ENCODE measurements around the gene PRDM2.

PRDM2 gene

GRCh38 chr1:13812456-13813397 is 112.7 kb downstream of the PRDM2 start:
- DNase-seq (ENCODE audit: low read depth in 2 of 2, low spot score in 1 of 2), result no peak

DNA sequence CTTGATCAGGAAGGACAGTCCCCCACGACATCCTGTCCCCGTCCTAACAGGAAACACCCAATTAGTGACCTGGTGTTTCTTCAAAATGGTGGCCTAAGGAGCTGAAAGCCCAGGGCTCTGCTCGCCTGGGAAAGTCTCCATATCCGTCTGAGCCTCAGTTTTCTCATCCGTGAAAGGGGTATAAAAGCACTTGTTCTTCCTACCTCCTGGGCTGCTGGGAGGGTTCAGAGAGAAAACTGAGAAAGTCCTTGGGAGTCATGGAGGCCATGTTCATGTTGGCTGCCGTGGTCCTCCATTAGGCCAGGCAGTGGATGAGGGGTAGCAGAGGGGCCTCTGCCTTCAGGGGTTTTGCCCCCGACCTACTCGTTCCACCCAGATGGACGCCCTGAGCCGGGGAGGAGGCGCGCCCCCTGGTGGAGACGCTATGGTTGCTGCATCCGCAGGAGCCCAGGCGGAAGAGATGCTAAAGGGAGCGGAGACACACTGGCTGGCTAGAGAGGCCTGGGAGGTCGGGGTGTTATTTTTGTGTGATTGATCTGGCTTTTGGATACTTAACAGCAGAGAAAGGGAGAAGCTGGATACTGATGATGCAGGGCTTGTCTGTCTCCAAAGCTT is 113.5 kb downstream of the PRDM2 start:
- peak; percentile 9 to 17 for DNase-seq (ENCODE audit: low read depth in 2 of 2, low spot score in 1 of 2)

GRCh38 chr1:13814131-13814530 is 114.1 kb downstream of the PRDM2 start:
- DNase-seq (ENCODE audit: low read depth in 2 of 2, low spot score in 1 of 2), result no peak

- no peak for DNase-seq (ENCODE audit: low read depth in 2 of 2, low spot score in 1 of 2)
These were observed 116.2 kb downstream of the PRDM2 start for GRCh38 chr1:13816016-13816760.

DNA sequence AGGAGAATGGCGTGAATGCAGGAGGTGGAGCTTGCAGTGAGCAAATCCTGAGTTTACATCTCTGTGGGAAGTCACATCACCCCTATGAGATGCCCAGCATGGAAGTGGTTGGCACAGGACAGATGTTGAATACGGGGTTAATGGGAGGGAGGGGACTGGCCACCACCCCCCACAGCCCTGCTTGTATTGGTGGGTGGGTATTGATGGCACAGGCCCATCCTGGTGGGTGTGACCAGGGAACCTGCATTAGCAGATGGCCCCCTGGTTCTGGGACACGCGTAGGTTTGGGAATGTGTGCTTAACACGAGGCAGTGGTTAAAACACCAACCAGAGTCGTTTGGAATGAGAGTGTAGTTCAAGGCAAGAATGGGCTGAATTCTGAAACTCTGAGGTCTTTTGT is 117.9 kb downstream of the PRDM2 start:
- no peak for DNase-seq (ENCODE audit: low read depth in 2 of 2, low spot score in 1 of 2)

DNA sequence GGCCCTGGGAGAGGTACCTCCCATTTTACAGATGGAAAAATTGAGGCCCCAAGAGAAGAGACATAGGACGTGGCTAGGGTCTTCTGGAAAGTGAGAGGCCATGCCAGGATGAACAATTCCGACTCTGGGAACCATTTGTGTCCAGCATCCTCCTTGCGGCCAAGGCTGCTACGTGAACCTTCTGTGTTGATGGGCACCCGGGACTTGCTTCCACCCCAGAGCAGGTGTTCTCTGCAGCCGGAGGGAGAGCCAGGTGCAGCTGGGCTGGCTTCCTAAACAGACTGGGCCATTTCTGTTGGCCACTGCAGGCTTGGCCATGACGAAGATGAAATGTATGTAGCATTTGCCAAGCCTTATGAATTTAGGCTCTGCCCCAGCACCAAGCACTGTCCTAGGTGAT is 118.9 kb downstream of the PRDM2 start:
- DNase-seq (ENCODE audit: low read depth in 2 of 2, low spot score in 1 of 2), result no peak

DNA sequence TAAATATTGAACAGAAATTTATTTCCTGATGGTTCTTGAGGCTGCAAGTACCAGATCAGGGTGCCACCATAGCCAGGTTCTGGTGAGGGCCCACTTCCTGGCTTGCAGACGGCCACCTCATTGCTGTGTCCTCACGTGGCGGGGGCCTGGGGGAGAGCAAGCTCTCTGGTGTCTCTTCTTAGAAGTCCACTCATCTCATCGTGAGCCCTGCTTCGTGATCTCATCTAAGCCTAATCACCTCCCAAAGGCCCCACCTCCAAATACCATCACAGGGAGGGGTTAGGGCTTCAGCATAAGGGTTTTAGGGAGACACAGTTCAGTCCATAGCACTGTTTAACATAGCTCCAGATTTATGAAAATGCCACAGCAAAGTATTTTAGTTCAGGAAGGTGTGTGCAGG is 119.7 kb downstream of the PRDM2 start:
- no peak for DNase-seq (ENCODE audit: low read depth in 2 of 2, low spot score in 1 of 2)

- DNase-seq (ENCODE audit: low read depth in 2 of 2, low spot score in 1 of 2), result no peak
These were observed 120.1 kb downstream of the PRDM2 start for GRCh38 chr1:13820055-13820454.

- no peak for DNase-seq (ENCODE audit: low read depth in 2 of 2, low spot score in 1 of 2)
These were observed 120.5 kb downstream of the PRDM2 start for GRCh38 chr1:13820456-13820855.

DNA sequence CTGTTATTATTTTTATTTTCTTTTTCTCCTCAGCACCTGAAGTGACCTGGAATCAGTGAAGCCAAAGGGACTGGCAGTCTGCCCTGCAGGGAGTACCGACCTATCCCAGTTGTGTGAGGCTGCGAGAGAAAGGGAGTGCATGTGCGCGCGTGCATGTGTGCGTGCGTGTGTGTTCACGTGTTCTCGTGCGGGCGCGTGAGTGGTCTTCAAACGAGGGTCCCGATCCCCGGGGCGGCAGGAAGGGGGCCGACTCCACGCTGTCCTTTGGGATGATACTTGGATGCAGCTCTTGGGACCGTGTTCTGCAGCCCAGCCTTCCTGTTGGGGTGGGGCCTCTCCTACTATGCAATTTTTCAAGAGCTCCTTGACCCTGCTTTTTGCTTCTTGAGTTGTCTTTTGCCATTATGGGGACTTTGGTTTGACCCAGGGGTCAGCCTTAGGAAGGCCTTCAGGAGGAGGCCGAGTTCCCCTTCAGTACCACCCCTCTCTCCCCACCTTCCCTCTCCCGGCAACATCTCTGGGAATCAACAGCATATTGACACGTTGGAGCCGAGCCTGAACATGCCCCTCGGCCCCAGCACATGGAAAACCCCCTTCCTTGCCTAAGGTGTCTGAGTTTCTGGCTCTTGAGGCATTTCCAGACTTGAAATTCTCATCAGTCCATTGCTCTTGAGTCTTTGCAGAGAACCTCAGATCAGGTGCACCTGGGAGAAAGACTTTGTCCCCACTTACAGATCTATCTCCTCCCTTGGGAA is 123.3 kb downstream of the PRDM2 start:
- no peak for DNase-seq (ENCODE audit: low read depth in 2 of 2, low spot score in 1 of 2)

- no peak for DNase-seq (ENCODE audit: low read depth in 2 of 2, low spot score in 1 of 2)
These were observed 123.9 kb downstream of the PRDM2 start for GRCh38 chr1:13823936-13824335.

DNA sequence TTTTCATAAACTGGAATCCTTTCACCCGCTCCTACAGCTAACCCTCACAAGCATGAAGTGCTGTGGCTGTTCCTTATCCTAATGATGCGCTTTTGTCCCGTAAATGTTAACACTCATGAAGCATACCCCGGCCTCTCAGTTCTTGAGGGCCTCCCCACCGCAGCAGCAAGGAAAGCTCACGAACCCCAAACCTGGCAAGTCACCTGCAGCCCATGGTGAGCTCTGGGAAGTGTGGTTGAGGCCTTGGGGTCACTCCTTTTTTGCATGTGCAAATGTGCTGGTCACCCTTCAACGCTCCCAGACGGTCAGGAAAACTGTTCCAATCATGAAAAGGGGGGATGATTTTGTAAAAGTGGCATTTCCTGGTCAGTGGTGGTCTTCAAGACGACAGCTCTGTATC is 124.6 kb downstream of the PRDM2 start:
- DNase-seq (ENCODE audit: low read depth in 2 of 2, low spot score in 1 of 2), result no peak

DNA sequence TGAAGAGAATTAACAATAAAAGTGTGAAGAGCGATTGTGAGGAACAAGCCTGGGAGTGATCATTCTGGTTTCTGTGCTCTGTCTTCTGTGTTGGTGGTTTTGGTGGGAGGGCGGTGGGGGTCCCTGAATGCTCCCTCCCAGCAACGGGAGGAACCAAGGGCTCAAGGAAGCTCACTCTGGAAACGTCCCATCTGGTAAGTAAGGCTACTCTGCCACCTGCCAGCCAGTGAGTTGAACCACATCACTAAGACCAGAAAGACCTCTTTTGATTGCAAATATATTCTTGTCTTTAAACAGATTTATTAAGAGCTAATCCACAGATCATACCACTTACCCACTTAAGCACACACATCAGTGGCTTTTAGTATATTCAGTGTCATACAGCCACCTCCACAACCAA is 125.0 kb downstream of the PRDM2 start:
- no peak for DNase-seq (ENCODE audit: low read depth in 2 of 2, low spot score in 1 of 2)

- DNase-seq (ENCODE audit: low read depth in 2 of 2, low spot score in 1 of 2), result no peak
These were observed 126.0 kb downstream of the PRDM2 start for GRCh38 chr1:13826009-13826408.

DNA sequence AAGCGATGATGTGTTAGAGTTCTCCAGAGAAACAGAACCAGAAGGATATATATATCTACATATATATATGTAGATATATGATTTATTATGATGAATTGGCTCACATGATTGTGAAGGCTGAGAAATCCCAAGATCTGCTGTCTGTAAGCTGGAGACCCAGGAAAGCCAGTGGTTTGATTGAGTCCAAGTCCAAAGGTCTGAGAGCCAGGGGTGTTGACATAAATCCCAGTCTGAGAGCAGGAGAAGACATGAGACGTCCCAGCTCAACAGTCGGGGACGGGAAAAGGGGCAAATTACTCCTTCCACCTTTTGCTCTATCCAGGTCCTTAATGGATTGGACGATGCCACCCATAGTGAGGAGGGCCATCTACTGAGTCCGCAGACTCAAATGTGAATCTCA is 126.6 kb downstream of the PRDM2 start:
- no peak for DNase-seq (ENCODE audit: low read depth in 2 of 2, low spot score in 1 of 2)

GRCh38 chr1:13828454-13829151 is 128.6 kb downstream of the PRDM2 start:
- DNase-seq (ENCODE audit: low read depth in 2 of 2, low spot score in 1 of 2), result no peak

- DNase-seq (ENCODE audit: low read depth in 2 of 2, low spot score in 1 of 2), result no peak
These were observed 129.3 kb downstream of the PRDM2 start for GRCh38 chr1:13829152-13829769.

DNA sequence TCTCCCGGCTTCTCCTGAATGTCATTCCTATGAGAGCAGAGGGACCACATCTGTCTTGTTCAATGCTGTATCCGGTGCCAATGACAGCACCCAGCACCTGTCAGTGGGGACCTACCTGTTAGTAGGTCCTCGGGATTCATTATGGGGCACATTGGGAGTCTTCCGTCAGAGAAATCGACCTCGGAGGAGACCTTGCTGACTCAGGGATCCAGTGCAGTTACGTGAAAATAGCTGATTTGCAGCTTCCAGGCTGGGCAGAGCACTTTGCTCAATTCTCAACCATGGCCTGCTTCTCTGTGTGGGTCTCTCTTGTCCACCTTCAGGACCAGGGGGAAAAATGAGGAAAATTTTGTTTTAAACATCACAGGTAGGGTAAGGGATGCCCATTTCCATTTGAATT is 130.2 kb downstream of the PRDM2 start:
- DNase-seq (ENCODE audit: low read depth in 2 of 2, low spot score in 1 of 2), result no peak

GRCh38 chr1:13830616-13831280 is 130.8 kb downstream of the PRDM2 start:
- DNase-seq (ENCODE audit: low read depth in 2 of 2, low spot score in 1 of 2), result no peak

DNA sequence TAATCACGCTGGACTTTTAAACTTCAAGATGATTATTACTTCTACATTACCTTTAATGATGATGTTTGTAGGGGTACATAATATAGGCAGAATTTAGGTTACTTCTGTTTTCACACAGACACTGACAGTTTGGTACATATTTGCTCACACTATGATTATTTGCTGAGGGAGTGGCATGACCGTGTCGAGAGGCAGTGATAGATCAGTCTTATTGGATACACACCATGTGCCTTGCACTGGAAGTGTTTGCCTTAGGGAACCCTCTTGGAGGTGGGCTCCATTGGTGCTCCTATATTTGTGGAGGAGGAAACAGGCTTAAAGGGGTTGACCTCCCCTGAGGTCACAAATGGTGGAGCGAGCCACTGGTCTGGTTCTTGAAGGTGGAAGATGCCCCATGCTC is 132.1 kb downstream of the PRDM2 start:
- DNase-seq (ENCODE audit: low read depth in 2 of 2, low spot score in 1 of 2), result no peak
